ENCODE data around the gene TTC29.
"Not testable (repeated sequence)": the region's sequence is repeated elsewhere in the genome, so short reads cannot be mapped to it uniquely, and the experiment has no call there.

TTC29 gene

GRCh38 chr4:146674829-146675570, 270.7 kb downstream of the TTC29 start:
- no peak overlapping the region for H3K4me3 ChIP-seq (ENCODE audit: low read length)

GRCh38 chr4:146663968-146664311, 281.7 kb downstream of the TTC29 start:
- not testable (repeated sequence) for H3K4me2 ChIP-seq (ENCODE audit: low read length); H3K36me3 ChIP-seq (ENCODE audit: insufficient read depth, low read length); H3K4me1 ChIP-seq (ENCODE audit: control insufficient read depth, insufficient read depth, low read length); H3K27me3 ChIP-seq (ENCODE audit: control insufficient read depth, insufficient read depth, low read length); H3K9me3 ChIP-seq (replicated peaks; ENCODE audit: low read length); H3K9ac ChIP-seq (ENCODE audit: low read depth, low read length); H3K4me3 ChIP-seq (ENCODE audit: low read length)

More at GRCh38 chr4:146674829-146675570, 270.7 kb downstream of the TTC29 start:
- no peak overlapping the region for H3K9ac ChIP-seq (ENCODE audit: low read depth, low read length)
- no peaks in the 10 kb centered on the region for H3K27me3 ChIP-seq (ENCODE audit: control insufficient read depth, insufficient read depth, low read length)
- no peak overlapping the region for H3K4me2 ChIP-seq (ENCODE audit: low read length)
- H3K4me1 ChIP-seq (ENCODE audit: control insufficient read depth, insufficient read depth, low read length), result no peaks in the 10 kb centered on the region
- no peaks in the 10 kb centered on the region for H3K36me3 ChIP-seq (ENCODE audit: insufficient read depth, low read length)
- H3K9me3 ChIP-seq (replicated peaks; ENCODE audit: low read length), result no peaks in the 10 kb centered on the region

DNA sequence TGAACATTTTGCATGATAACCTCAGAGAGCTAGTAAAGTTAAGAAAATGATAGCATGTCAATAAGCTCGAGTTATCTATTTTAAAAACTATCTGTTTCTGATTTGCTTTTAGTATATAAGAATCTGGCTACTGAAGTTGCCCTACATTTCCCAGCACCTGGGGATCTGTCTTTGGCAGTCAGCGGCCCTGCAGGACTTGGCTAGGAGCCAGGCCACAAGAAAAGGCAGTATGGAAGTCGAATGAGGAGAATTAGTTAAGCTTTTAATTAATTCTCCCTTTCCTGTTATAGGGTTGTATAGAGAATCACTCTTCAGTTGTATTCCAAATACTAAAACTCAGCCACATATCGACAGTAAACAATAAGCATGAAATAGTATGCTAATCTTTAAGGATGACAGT, 284.3 kb downstream of the TTC29 start:
- no peaks in the 10 kb centered on the region for H3K9me3 ChIP-seq (replicated peaks; ENCODE audit: low read length)
- H3K4me1 ChIP-seq (ENCODE audit: control insufficient read depth, insufficient read depth, low read length), result no peaks in the 10 kb centered on the region
- no peak overlapping the region for H3K9ac ChIP-seq (ENCODE audit: low read depth, low read length)
- H3K36me3 ChIP-seq (ENCODE audit: insufficient read depth, low read length), result no peaks in the 10 kb centered on the region
- no peak overlapping the region for H3K4me2 ChIP-seq (ENCODE audit: low read length)
- H3K27me3 ChIP-seq (ENCODE audit: control insufficient read depth, insufficient read depth, low read length), result peaks cover 10% of the 10 kb centered on the region
- H3K4me3 ChIP-seq (ENCODE audit: low read length), result no peak overlapping the region
